Gastroesophageal sphincter (tissue), 4 donors: ENCODE results near the gene GBP1. TPM values are rescaled to one million over a fixed set of nuclear protein-coding genes. Genes with fewer than 3 reads are reported as not detected.
"Not testable (repeated sequence)": the region's sequence is repeated elsewhere in the genome, so short reads cannot be mapped to it uniquely, and the experiment has no call there.

ENCODE experiments used
- ATAC-seq: fragments of 150-250 bp; one replicate; pipeline ENCODE4 v1.9.1; 2016; ENCODE audit warnings: mild to moderate bottlenecking, moderate library complexity
- H3K27ac ChIP-seq, 4 donors: fragments of 200-600 bp; sonication (generic) in 3 of 4; 1 replicate in 3 of 4; 2 replicates in 1 of 4; pipeline ENCODE4 v1.5.1; 2016 to 2019
- H3K27me3 ChIP-seq: fragments of 200-600 bp; sonication (generic); one replicate; pipeline ENCODE4 v1.5.1; 2019
- H3K36me3 ChIP-seq, 2 donors: fragments of 200-600 bp; sonication (generic); one replicate each; pipeline ENCODE4 v1.5.1; 2019; ENCODE audit warnings: control low read depth in 1 of 2
- H3K4me1 ChIP-seq, 3 donors: fragments of 200-600 bp; sonication (generic); 1 replicate in 2 of 3; 2 replicates in 1 of 3; pipeline ENCODE4 v1.5.1; 2016 to 2019; ENCODE audit warnings: control low read depth in 2 of 3
- H3K4me3 ChIP-seq, 2 donors: fragments of 200-600 bp; sonication (generic); one replicate each; pipeline ENCODE4 v1.5.1; 2019; ENCODE audit warnings: mild to moderate bottlenecking in 1 of 2, moderate library complexity in 1 of 2
- H3K9me3 ChIP-seq, 3 donors: fragments of 200-600 bp; sonication (generic); one replicate each; pipeline ENCODE4 v1.5.1; 2017 to 2019; ENCODE audit warnings: control low read depth in 2 of 3
- EP300 ChIP-seq: sonication (generic); formaldehyde crosslinking; IDR thresholded peaks from one replicate; pipeline ENCODE4 v1.6.1; 2017; ENCODE audit warnings: antibody characterized with exemption, mild to moderate bottlenecking
- POLR2A ChIP-seq, 2 donors: fragments of 450-650 bp; IDR thresholded peaks; one replicate each; pipeline ENCODE4 v1.6.1; 2017; ENCODE audit warnings: antibody characterized with exemption in 2 of 2, mild to moderate bottlenecking in 2 of 2, moderate library complexity in 1 of 2
- POLR2AphosphoS5 ChIP-seq: sonication (generic); formaldehyde crosslinking; IDR thresholded peaks from one replicate; pipeline ENCODE4 v1.6.1; 2017; ENCODE audit warnings: antibody characterized with exemption
- WGBS, 2 donors: methylation state at CpG; one replicate each; pipeline ENCODE4 v1.1.5; 2018; ENCODE audit warnings: low coverage in 1 of 2; 5-methylcytosine and 5-hydroxymethylcytosine counted together
- total RNA-seq, 4 donors: library from RNA; depleted of rRNA; stranded (reverse); fragments of >200 nt; gene quantifications; one replicate each; pipeline ENCODE4 v1.1.0, GENCODE V29; 2016
- TF ChIP-seq, protein P1 (sequence below), 4 experiments: fragments of 200-600 bp in 2 of 4; fragments of 450-650 bp in 2 of 4; sonication (generic) in 1 of 4; IDR thresholded peaks; one replicate each; pipeline ENCODE4 v1.5.1; 2017 to 2019; ENCODE audit warnings: antibody characterized with exemption in 4 of 4, mild to moderate bottlenecking in 2 of 4, moderate library complexity in 2 of 4

Gene GBP1
- total RNA-seq, 4 donors from 2014 or later: 14.9 to 46.4 (median 24.2) TPM

DNA sequence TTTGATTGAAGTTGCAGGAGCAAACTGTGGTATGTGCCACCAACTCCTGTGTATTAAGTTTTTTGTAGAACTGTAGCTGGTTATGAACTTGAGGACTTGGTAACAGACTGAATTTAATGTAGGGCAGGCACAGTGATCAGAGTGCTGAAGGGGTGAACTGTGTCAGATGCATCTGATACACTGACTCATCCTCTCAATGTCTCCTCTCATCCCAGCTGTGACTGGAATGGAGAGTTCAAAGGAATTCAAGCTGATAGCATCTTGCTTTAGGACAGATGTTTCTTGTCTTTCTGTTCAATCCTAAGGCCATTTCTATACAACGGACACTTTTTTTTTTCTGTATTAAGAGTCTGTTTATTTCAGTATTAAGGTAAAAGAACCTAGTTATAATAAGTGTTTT is 25.0 kb upstream of the GBP1 start:
- no peaks in the 10 kb centered on the region for H3K36me3 ChIP-seq
- TF ChIP-seq EP300 (no peak), POLR2A (IDR thresholded peaks at IDR 0.05) (no peak), POLR2AphosphoS5 (no peak)
- TF ChIP-seq, protein P1, sequence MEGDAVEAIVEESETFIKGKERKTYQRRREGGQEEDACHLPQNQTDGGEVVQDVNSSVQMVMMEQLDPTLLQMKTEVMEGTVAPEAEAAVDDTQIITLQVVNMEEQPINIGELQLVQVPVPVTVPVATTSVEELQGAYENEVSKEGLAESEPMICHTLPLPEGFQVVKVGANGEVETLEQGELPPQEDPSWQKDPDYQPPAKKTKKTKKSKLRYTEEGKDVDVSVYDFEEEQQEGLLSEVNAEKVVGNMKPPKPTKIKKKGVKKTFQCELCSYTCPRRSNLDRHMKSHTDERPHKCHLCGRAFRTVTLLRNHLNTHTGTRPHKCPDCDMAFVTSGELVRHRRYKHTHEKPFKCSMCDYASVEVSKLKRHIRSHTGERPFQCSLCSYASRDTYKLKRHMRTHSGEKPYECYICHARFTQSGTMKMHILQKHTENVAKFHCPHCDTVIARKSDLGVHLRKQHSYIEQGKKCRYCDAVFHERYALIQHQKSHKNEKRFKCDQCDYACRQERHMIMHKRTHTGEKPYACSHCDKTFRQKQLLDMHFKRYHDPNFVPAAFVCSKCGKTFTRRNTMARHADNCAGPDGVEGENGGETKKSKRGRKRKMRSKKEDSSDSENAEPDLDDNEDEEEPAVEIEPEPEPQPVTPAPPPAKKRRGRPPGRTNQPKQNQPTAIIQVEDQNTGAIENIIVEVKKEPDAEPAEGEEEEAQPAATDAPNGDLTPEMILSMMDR (IDR thresholded peaks at IDR 0.05): no peak
- H3K4me3 ChIP-seq: no peak overlapping the region
- WGBS, 2 donors: 29 to 33% methylated on average over 1 of the region's 1 CpG
- no peaks in the 10 kb centered on the region for H3K9me3 ChIP-seq
- H3K4me1 ChIP-seq: no peaks in the 10 kb centered on the region
- no peaks in the 10 kb centered on the region for H3K27me3 ChIP-seq
- ATAC-seq: no peak
- no peak overlapping the region for H3K27ac ChIP-seq

DNA sequence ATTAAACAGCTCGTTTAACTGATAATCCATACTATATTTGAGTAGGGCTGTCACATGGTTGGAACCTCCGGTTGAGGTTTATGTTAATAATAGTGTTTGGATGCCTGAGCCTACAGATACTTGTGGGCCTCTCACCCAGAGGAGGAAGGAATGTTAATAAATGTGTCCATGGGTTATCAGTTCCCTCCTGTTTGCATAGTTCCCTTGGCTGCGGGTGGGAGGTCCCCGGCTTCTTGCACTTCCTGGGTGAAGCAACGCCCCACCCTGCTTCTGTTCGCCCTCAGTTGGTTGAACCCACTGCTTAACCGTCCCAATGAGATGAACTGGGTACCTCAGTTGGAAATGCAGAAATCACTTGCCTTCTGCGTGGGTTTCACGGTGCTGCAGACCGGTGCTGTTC is 23.6 kb upstream of the GBP1 start:
- WGBS, 2 donors: 79 to 81% methylated on average over 5 to 10 of the region's 10 CpGs
- Histone ChIP-seq H3K4me3 (no peak overlapping the region), H3K4me1 (no peaks in the 10 kb centered on the region)

DNA sequence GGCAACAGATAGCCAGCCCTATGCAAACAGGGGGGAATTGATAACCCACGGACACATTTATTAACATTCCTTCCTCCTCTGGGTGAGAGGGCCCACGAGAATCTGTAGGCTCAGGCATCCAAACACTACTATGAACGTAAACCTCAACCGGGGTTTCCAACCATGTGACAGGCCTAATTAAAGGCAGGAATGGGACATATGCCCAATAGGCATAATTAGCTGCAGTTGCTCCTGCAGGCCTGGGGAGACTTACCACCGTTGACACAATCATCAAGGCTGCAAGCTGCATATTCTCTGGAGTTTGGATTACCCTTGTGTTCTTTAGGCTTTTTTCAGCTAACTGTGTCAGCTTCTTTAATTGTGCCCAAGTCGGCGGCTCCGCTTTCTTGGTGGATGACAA is 22.2 kb upstream of the GBP1 start:
- Histone ChIP-seq H3K27me3 (no peaks in the 10 kb centered on the region), H3K27ac (no peak overlapping the region), H3K9me3 (no peaks in the 10 kb centered on the region), H3K4me3 (no peak overlapping the region), H3K36me3 (no peaks in the 10 kb centered on the region), H3K4me1 (no peaks in the 10 kb centered on the region)
- ATAC-seq: no peak
- TF ChIP-seq POLR2A (IDR thresholded peaks at IDR 0.05) (no peak), EP300 (no peak), POLR2AphosphoS5 (no peak)
- TF ChIP-seq, protein P1 (IDR thresholded peaks at IDR 0.05): no peak
- WGBS, 2 donors: 74 to 80% methylated on average over 5 to 8 of the region's 8 CpGs

More for the DNA sequence above, 23.6 kb upstream of the GBP1 start:
- no peaks in the 10 kb centered on the region for H3K9me3 ChIP-seq
- H3K27ac ChIP-seq: no peak overlapping the region
- no peaks in the 10 kb centered on the region for H3K36me3 ChIP-seq
- ATAC-seq: no peak
- no peaks in the 10 kb centered on the region for H3K27me3 ChIP-seq
- TF ChIP-seq POLR2A (IDR thresholded peaks at IDR 0.05) (no peak), EP300 (no peak), POLR2AphosphoS5 (no peak)
- TF ChIP-seq, protein P1 (IDR thresholded peaks at IDR 0.05): no peak

DNA sequence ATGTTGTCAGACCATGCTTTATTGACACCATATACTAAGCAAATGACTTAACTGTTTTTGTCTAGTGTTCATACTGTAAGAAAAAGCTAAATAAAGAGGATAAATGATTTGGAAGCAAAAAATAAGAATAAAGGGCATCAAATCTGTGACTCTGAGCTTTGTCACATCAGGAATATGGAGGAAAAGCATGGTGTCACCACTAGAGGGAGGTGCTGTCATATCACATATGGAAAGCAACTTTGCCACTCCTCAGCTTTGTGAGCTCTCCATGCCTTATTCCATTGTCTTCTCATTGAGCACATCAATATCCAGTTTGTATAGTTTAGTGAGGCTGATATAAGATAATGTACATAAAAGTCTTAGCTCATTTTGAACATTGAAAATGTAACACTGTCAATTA is 20.8 kb upstream of the GBP1 start:
- Histone ChIP-seq H3K27me3 (no peaks in the 10 kb centered on the region), H3K4me1 (no peaks in the 10 kb centered on the region), H3K36me3 (no peaks in the 10 kb centered on the region), H3K4me3 (no peak overlapping the region), H3K9me3 (no peaks in the 10 kb centered on the region), H3K27ac (no peak overlapping the region)
- ATAC-seq: no peak
- TF ChIP-seq POLR2AphosphoS5 (no peak), EP300 (no peak), POLR2A (IDR thresholded peaks at IDR 0.05) (no peak)
- TF ChIP-seq, protein P1 (IDR thresholded peaks at IDR 0.05): peak in 3 of 4 experiments; percentile 33 to 73 (median 58)

DNA sequence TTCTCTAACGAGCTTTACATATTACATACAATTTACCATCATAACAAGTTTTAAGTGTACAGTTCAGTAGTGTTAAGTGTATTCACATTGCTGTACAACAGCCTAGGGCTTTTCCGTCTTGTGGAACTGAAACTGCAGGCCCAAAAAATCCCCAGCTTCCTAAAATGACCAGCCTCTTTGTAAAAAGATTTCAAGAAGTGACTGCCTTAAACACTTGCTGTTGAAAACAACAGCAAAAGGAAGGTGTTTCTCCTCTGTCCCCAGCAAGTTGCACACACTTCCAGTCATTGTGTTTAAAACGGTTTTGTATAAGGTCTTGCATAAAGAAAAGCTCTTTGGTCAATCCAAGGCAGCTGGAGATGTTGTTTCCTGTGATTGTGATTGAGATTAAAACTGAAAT is 16.0 kb upstream of the GBP1 start:
- Histone ChIP-seq H3K9me3 (peaks cover 0 to 6% (median 0%) of the 10 kb centered on the region in 3 donors), H3K27ac (no peak overlapping the region), H3K36me3 (no peaks in the 10 kb centered on the region), H3K4me1 (no peaks in the 10 kb centered on the region), H3K27me3 (no peaks in the 10 kb centered on the region), H3K4me3 (no peak overlapping the region)
- 76 to 78% methylated on average over 1 to 3 of the region's 3 CpGs for WGBS, 2 donors
- TF ChIP-seq POLR2AphosphoS5 (no peak), EP300 (no peak), POLR2A (IDR thresholded peaks at IDR 0.05) (no peak)
- TF ChIP-seq, protein P1 (IDR thresholded peaks at IDR 0.05): no peak
- no peak for ATAC-seq

DNA sequence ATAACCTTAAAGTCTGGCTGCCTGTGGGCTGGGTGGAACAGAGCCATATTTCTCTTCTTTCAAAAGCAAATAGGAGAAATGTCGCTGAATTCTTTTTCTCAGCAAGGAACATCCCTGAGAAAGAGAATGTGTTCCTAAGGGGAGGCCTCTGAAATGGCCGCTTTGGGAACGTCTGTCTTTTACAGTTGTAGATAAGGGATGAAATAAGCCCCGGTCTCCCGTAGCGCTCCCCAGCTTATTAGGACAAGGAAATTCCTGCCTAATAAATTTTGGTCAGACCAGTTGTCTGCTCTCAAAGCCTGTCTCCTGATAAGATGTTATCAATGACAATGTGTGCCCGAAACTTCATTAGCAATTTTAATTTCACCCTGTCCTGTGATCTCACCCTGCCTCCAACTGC is 15.1 kb upstream of the GBP1 start:
- H3K9me3 ChIP-seq, ATAC-seq, H3K27ac ChIP-seq, H3K4me3 ChIP-seq, H3K4me1 ChIP-seq, H3K36me3 ChIP-seq, H3K27me3 ChIP-seq: not testable (repeated sequence)
- 74 to 100% methylated on average over 4 to 7 of the region's 7 CpGs for WGBS, 2 donors

DNA sequence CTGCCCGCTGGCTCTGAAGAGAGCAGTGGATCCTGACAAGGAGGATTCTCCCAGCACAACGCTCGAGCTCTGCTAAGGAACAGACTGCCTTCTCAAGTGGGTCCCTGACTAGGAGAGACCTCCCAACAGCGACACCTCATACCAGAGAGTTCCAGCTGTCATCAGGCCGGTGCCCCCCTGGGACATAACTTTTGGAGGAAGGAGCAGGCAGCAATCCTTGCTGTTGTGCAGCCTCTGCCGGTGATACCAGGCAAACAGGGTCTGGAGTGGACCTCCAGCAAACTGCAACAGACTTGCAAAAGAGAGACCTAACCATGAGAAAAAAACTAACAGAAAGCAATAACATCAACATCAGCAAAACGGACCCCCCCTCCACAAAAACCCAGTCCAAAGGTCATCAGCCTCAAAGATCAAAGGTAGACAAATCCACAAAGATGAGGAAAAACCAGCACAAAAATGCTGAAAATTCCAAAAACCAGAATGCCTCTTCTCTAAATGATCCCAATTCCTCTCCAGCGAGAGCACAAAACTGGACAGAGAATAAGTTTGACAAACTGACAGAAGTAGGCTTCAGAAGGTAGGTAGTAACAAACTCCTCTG is 7.6 kb upstream of the GBP1 start:
- not testable (repeated sequence) for ATAC-seq, H3K4me1 ChIP-seq, H3K27ac ChIP-seq, H3K4me3 ChIP-seq, H3K27me3 ChIP-seq, H3K36me3 ChIP-seq
- peaks cover 0 to 16% (median 0%) of the 10 kb centered on the region in 3 donors for H3K9me3 ChIP-seq
- 50 to 75% methylated on average over 1 to 2 of the region's 8 CpGs for WGBS, 2 donors
